ENCODE measurements around the gene WDR17. TPM values are rescaled to one million over a fixed set of nuclear protein-coding genes. Genes with fewer than 3 reads are reported as not detected.

WDR17 gene
- total and polyA plus RNA-seq, 2 donors (not counting 3 experiments of a cell fraction or from before 2014, with no cell fraction given): 0.07 to 0.42 TPM

DNA sequence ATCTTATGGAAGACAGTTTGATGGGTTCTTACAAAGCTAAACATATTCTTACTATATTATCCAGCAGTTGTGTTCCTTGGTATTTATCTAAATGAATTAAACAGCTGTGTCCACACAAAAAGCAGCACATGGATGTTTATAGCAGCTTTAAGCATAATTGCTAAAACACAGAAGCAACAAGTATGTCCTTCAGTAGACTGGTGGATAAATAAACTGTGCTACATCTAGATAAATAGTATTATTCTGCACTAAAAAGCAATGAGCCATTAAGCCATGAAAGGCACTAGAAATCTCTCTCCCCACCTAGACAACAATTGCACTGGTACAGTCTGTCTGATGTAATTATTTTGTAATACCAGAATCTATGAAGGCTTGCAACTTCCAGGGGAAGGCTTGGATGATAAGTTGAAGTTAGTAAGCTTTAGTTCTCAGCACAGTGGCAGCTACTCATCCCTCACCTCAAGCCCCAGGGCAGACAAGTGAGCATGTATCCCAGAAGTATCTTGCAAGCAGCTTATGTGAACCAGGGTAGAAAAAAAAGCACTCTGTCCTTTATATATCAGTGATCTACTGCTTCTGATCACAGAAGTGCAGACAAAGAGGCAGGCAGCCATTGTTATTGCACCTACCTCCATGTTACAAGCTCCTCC lies 36.9 kb downstream of the WDR17 start:
- no peaks in the 10 kb centered on the region for H3K79me2 ChIP-seq (ENCODE audit: control insufficient read depth, insufficient read depth, low read length)
- H3K9me3 ChIP-seq (replicated peaks; ENCODE audit: control insufficient read depth, insufficient read depth, low read length): no peaks in the 10 kb centered on the region
- H4K20me1 ChIP-seq (replicated peaks; ENCODE audit: control insufficient read depth, extremely low read depth, insufficient read depth, low read length): no peaks in the 10 kb centered on the region
- DNase-seq (ENCODE audit: low read depth, low spot score) (no peak), FAIRE-seq (no peak)
- no peak overlapping the region for H3K27ac ChIP-seq (ENCODE audit: insufficient read depth, low read depth, low read length)
- dilution Hi-C loops (cut with MboI; ENCODE audit: extremely low pct_ligation_motif_present, low sequenced_read_pairs) (no loop called here), intact Hi-C loops (cut with micrococcal nuclease) (no loop called here)
- no peak overlapping the region for H3K4me2 ChIP-seq (ENCODE audit: insufficient read depth, low read length)
- peaks cover 0 to 2% of the 10 kb centered on the region in 2 experiments for H3K27me3 ChIP-seq (ENCODE audit: control insufficient read depth in 2 of 2, insufficient read depth in 2 of 2, low read length in 2 of 2)
- no peak overlapping the region for H3K4me3 ChIP-seq (replicated peaks in 1 of 3; ENCODE audit: insufficient read depth in 1 of 3, low read depth in 1 of 3, low read length in 3 of 3)
- H3K9me1 ChIP-seq (replicated peaks; ENCODE audit: control insufficient read depth, extremely low read depth, insufficient read depth, low read length): no peaks in the 10 kb centered on the region
- H2AFZ ChIP-seq (ENCODE audit: low read depth, low read length): no peak overlapping the region
- H3K36me3 ChIP-seq (ENCODE audit: control insufficient read depth in 2 of 2, extremely low read depth in 1 of 2, insufficient read depth in 2 of 2, low read length in 2 of 2): no peaks in the 10 kb centered on the region
- no peaks in the 10 kb centered on the region for H3K4me1 ChIP-seq (ENCODE audit: control insufficient read depth, extremely low read depth, insufficient read depth, low read length)
- CTCF ChIA-PET: no interaction called here
- no peak for TF ChIP-seq POLR2A (IDR thresholded peaks at IDR 0.05; ENCODE audit: low read depth, low read length)
- TF ChIP-seq, protein P1, sequence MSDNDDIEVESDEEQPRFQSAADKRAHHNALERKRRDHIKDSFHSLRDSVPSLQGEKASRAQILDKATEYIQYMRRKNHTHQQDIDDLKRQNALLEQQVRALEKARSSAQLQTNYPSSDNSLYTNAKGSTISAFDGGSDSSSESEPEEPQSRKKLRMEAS (IDR thresholded peaks at IDR 0.05; ENCODE audit: insufficient read depth, insufficient read length): no peak
- no peak for TF ChIP-seq GATA2 (IDR thresholded peaks at IDR 0.05; ENCODE audit: insufficient read depth, insufficient read length, low read depth, low read length)
- no peak for TF ChIP-seq FOS (IDR thresholded peaks at IDR 0.05; ENCODE audit: borderline replicate concordance, insufficient read depth, low read length)
- no peak for TF ChIP-seq JUN (IDR thresholded peaks at IDR 0.05; ENCODE audit: borderline replicate concordance, insufficient read depth, insufficient read length, low read depth)
- no peak for TF ChIP-seq POLR2AphosphoS5 (IDR thresholded peaks at IDR 0.05; ENCODE audit: insufficient read depth, low read depth, low read length)
- TF ChIP-seq, protein P2, sequence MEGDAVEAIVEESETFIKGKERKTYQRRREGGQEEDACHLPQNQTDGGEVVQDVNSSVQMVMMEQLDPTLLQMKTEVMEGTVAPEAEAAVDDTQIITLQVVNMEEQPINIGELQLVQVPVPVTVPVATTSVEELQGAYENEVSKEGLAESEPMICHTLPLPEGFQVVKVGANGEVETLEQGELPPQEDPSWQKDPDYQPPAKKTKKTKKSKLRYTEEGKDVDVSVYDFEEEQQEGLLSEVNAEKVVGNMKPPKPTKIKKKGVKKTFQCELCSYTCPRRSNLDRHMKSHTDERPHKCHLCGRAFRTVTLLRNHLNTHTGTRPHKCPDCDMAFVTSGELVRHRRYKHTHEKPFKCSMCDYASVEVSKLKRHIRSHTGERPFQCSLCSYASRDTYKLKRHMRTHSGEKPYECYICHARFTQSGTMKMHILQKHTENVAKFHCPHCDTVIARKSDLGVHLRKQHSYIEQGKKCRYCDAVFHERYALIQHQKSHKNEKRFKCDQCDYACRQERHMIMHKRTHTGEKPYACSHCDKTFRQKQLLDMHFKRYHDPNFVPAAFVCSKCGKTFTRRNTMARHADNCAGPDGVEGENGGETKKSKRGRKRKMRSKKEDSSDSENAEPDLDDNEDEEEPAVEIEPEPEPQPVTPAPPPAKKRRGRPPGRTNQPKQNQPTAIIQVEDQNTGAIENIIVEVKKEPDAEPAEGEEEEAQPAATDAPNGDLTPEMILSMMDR (IDR thresholded peaks at IDR 0.05; ENCODE audit: extremely low read depth in 1 of 2, insufficient read depth in 1 of 2, low read depth in 1 of 2, low read length in 2 of 2): no peak
- no peak for TF ChIP-seq EZH2 (IDR thresholded peaks at IDR 0.05; ENCODE audit: borderline replicate concordance, low read depth, low read length, severe bottlenecking)
- no peak for TF ChIP-seq MYC (IDR thresholded peaks at IDR 0.05; ENCODE audit: low read depth, low read length)
- POLR2A ChIA-PET: no interaction called here
- BruUV-seq (replicated peaks): no TSS peak
- H3K9ac ChIP-seq (replicated peaks; ENCODE audit: extremely low read depth, insufficient read depth, low read length): no peak overlapping the region

All from endothelial cell of umbilical vein (primary cell).